Fibroblast of skin of back (primary cell): Measurements from ENCODE around the gene SOWAHC.
A peak's percentile ranks its signal among the peaks of the same experiment; 100 is the strongest.
"Not testable (repeated sequence)": the region's sequence is repeated elsewhere in the genome, so short reads cannot be mapped to it uniquely, and the experiment has no call there.

ENCODE experiments used
- DNase-seq: peaks from one replicate; pipeline ENCODE4 v3.0.0-alpha.2; 2013

Gene SOWAHC

GRCh38 chr2:109616184-109616583, 2.0 kb downstream of the SOWAHC start:
- no peak for DNase-seq

- DNase-seq = no peak
These were observed 5.0 kb downstream of the SOWAHC start for GRCh38 chr2:109619032-109619615.

- DNase-seq = no peak
These were observed 9.1 kb downstream of the SOWAHC start for GRCh38 chr2:109623297-109623696.

- no peak for DNase-seq
These were observed 9.8 kb downstream of the SOWAHC start for GRCh38 chr2:109623923-109624322.

- DNase-seq = no peak
These were observed 10.2 kb downstream of the SOWAHC start for GRCh38 chr2:109624339-109624738.

- not testable (repeated sequence) for DNase-seq
These were observed 14.2 kb downstream of the SOWAHC start for GRCh38 chr2:109628321-109628720.

GRCh38 chr2:109629867-109630266, 15.7 kb downstream of the SOWAHC start:
- DNase-seq = no peak

- DNase-seq = no peak
These were observed 16.6 kb downstream of the SOWAHC start for GRCh38 chr2:109630441-109631430.

GRCh38 chr2:109631741-109632140, 17.6 kb downstream of the SOWAHC start:
- no peak for DNase-seq

GRCh38 chr2:109632158-109632789, 18.1 kb downstream of the SOWAHC start:
- DNase-seq = no peak

GRCh38 chr2:109633284-109633961, 19.3 kb downstream of the SOWAHC start:
- DNase-seq = no peak

GRCh38 chr2:109635426-109636304, 21.5 kb downstream of the SOWAHC start:
- DNase-seq = no peak

GRCh38 chr2:109636317-109636716, 22.2 kb downstream of the SOWAHC start:
- no peak for DNase-seq

- no peak for DNase-seq
These were observed 23.8 kb downstream of the SOWAHC start for GRCh38 chr2:109637749-109638570.

GRCh38 chr2:109638795-109639194, 24.6 kb downstream of the SOWAHC start:
- no peak for DNase-seq

- not testable (repeated sequence) for DNase-seq
These were observed 25.8 kb downstream of the SOWAHC start for GRCh38 chr2:109640000-109640399.

GRCh38 chr2:109644571-109645275, 30.6 kb downstream of the SOWAHC start:
- DNase-seq = peak; percentile 29

- no peak for DNase-seq
These were observed 31.4 kb downstream of the SOWAHC start for GRCh38 chr2:109645412-109646184.

GRCh38 chr2:109646961-109647360, 32.8 kb downstream of the SOWAHC start:
- DNase-seq = peak; percentile 45
